T1000 (cell line): ENCODE measurements around the gene RAB9A.
"Not testable (repeated sequence)": the region's sequence is repeated elsewhere in the genome, so short reads cannot be mapped to it uniquely, and the experiment has no call there.

ENCODE experiments used
- DNase-seq: peaks from one replicate; lab custom pipeline; 2025; ENCODE audit warnings: mixed read lengths; lab: John Stamatoyannopoulos, UW

The RAB9A gene, protein sequence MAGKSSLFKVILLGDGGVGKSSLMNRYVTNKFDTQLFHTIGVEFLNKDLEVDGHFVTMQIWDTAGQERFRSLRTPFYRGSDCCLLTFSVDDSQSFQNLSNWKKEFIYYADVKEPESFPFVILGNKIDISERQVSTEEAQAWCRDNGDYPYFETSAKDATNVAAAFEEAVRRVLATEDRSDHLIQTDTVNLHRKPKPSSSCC

DNA sequence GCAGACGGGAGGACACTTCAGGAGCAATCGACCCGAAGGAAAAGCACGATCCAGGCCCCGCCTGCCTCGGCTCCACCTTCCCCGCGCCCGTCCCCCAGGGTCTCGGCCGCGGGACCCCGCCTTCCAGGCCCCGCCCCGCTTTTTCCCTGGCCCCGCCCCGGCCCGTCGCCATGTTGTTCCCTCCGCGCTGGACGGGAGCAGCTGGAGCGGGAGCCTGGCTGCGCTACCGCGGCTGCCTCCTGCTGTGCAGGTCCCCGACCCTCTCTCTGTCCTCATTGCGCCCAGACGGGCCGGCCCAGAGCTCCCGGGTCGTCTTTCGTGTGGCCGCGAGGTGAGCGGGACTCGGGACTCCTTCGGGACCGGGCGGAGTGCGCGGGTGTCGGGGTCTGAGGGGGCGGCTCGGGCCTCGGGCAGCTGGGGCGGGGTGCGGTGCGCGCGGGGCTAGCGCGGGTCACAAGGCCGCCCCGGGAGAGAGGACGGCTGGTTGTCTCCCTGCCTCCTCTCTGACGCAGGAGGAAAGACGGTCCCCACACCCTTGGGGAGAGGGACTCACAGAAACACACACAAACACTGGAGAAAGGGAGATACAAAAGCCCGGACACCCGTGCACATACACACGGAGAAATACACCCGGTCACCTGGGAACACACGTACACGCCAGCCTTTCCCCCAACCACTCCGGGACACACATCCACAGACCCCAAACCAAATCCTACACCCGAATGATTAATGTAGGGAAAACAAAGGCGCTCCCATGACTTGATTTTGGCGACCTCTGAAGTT, at the start of gene RAB9A:
RAB9A (plus strand) TSS at position 171 of the 783 bp plus-strand sequence. CDS start 19,619 bp downstream, outside the sequence.
- peak; percentile 57 for DNase-seq

DNA sequence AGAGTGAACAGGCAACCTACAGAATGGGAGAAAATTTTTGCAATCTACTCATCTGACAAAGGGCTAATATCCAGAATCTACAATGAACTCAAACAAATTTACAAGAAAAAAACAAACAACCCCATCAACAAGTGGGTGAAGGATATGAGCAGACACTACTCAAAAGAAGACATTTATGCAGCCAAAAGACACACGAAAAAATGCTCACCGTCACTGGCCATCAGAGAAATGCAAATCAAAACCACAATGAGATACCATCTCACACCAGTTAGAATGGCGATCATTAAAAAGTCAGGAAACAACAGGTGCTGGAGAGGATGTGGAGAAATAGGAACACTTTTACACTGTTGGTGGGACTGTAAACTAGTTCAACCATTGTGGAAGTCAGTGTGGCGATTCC, 47.2 kb upstream of the RAB9A start:
- DNase-seq = not testable (repeated sequence)

GRCh38 chrX:13645464-13646153, 43.3 kb upstream of the RAB9A start:
- no peak for DNase-seq

- no peak for DNase-seq
Observed at GRCh38 chrX:13646154-13646549, 42.8 kb upstream of the RAB9A start.

DNA sequence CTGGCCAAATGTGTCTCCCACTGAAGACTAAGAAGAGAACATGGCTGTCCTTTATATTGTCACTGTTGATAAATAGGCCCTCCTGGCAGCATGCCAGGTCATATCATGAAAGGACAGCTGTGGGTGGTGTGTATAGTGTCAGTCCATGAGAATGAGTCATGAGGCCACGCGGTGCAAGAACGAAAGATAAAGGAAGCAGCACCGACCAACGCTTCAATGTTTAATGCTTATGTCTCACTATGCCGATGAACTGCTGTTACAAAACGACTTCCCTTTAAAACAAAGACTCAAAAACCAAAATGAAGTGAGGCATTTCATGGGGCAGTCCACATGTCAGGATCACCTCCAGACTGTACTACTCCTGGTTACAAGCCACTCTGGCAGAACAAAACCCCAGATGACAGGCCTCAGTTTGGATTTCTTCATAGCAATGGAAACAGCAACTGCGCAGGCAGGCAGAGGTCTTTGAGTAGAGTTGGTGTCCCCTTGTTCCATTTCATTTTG, 41.2 kb upstream of the RAB9A start:
- no peak for DNase-seq

DNA sequence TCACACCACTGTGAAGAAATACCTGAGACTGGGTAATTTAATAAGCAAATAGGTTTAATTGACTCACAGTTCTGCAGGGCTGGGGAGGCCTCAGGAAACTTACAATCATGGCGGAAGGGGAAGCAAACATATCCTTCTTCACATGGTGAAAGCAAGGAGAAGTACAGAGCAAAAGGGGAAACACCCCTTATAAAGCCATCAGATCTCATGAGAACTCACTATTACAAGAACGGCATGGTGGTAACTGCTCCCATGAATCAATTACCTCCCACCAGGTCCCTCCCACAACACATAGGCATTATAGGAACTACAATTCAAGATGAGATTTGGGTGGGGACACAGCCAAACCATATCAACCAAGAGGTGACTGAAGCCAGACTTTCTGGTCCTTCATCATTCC, 40.6 kb upstream of the RAB9A start:
- DNase-seq = not testable (repeated sequence)

DNA sequence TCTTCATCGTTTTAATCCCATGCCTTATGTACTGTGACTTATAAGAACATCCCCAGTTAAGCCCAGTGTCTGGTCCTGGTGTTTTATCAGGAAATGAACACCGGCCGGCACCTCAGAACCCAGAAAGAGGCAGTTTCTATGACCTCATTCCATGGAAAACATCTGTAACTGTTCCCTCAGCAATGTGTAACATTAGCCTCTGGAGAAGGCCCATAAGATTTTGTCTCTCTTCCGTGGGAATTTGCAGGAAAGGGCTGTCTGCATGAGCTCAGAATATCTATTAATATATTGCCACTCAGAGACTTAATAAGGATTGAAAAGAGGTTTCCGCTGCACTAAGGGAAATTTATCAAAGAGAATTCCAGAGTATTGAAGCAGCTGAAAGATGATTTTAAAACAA, 39.1 kb upstream of the RAB9A start:
- DNase-seq = no peak

DNA sequence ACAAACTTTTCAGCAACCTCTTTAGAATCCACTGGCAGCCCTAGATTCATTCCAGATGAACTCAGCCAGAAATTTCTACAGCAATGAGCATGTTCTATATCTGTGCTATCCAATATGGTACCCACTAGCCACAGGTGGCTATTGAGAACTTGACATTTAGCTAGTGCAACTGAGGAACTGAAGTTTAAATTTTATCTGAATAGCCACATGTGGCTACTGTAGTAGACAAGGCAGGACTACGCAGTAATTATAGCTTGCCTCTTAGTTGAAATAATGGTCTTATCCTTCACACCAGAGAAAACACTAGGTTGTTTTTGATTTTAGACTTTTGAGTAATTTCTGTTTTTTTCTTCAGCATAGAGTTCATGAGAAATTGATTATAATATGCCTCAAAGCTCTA, 38.6 kb upstream of the RAB9A start:
- DNase-seq = no peak

DNA sequence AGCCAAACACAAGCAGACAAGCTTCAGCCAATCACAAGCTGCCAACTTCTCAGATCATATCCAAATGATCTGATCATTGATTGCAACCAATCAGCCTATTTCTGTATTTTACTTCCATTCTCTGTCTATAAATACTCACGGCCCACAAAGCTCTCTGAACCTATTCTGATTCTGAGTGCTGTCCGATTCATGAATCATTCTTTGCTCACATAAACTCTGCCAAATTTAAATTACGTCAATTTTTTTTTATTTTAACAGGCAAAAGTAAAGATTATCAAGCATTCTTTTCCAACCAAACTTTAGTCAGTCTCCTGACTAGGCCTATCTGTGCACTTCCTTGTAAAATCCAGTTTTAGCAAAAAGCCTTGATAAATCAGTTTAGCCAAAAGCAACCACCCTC, 37.8 kb upstream of the RAB9A start:
- DNase-seq = no peak

DNA sequence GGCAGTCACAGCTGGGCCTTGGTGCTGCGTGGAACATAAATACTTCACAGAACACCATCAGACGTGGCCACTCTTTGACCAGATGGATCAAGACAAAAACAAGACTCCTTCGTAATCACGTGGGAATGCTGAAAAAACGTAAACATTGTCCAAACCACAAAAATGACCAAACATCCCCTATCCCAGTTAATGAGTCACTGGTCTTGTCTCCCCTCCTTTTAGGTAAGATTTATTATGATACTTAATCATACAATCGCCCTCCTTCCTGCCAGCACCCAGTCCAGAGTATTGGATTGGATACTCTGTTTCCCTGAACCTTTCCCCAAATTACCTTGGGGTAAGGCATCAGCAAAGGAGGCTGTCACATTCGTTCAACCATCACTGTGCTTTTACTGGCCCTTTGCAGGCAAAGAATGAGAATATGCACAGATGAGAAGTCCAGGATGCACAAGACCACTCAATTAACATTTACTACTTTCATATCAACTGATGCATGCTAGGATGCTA, 36.6 kb upstream of the RAB9A start:
- DNase-seq = no peak

DNA sequence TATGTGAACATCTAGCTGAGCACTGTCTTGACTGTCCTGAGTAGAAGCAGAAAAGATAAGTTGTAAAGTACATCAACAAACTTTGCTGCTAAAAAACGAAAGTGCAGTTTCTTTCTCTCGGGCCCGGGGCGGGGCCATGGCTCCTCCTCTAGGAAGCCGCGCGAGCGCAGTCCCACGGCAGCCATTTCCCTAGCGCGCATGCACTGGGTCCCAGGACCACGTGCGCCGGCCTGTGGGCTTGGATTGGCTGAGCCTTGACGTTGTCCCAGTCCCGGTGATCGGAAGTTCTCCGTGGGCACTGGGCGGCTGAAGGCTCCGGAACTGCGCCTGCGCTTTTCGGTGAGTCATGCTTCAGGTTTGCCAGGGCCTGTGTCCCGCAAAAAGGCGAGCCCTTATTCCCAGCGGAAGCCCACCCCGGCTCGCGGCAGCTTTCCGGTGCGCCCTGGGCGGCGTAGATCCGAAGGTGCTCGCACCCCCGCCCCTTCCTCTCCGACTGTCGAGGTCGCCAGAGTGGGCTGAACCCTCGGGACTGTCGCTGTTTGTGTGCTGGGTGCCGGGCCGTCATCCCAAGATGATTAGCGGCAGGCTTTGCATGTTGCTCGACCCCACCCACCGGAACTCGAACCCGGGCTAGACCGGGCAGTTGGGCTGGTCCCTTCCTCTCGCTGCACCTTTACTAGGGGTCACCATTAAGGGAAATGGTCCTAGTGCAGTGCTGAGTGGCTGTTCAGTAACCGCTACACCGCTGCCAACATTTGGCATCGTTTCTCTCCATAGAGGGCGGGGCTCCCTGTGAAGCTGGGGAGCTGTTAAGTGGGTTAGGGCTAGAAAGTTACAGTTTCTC, 35.9 kb upstream of the RAB9A start, which contains the start of gene TCEANC:
TCEANC (plus strand) TSS at position 292 of the 844 bp plus-strand sequence. CDS start 9,368 bp downstream, outside the sequence.
- peak; percentile 87 for DNase-seq

- no peak for DNase-seq
Observed at GRCh38 chrX:13654116-13654515, 34.8 kb upstream of the RAB9A start.

- no peak for DNase-seq
Observed at GRCh38 chrX:13655674-13656073, 33.3 kb upstream of the RAB9A start.

DNA sequence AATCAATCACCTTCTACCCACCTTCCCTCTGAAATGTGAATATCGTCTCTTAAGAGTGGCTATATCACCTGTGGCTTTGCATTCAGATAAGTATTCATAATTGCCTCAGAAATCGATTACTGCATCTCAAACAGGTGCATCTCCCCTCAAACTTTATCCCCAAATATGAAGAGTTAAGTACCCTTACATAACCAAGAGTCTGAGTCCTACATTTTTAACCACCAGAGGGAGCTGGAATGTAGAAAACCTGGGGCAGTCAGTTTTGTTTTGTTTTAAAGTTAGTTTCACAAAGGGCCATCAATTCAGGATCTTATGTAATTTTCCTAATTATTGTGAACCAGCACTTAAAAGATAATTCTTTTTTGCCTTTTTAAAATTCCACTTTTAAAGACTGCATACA, 30.3 kb upstream of the RAB9A start:
- no peak for DNase-seq

- no peak for DNase-seq
Observed at GRCh38 chrX:13659063-13659462, 29.9 kb upstream of the RAB9A start.

GRCh38 chrX:13661735-13662288, 27.1 kb upstream of the RAB9A start:
- DNase-seq = no peak

DNA sequence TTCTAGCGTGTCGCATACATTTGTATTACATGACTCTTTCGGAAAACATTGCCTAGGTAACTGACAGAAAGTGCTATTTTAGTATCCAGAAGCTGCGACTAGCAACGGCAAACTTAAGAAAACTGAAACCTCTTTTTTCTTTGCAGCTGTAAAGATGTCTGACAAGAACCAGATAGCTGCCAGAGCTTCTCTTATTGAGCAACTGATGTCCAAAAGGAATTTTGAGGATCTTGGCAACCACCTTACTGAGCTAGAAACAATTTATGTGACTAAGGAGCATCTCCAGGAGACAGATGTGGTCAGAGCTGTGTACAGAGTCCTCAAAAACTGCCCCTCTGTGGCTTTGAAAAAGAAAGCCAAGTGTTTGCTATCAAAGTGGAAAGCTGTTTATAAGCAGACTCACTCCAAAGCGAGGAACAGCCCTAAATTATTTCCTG, 26.6 kb upstream of the RAB9A start:
- DNase-seq = no peak

DNA sequence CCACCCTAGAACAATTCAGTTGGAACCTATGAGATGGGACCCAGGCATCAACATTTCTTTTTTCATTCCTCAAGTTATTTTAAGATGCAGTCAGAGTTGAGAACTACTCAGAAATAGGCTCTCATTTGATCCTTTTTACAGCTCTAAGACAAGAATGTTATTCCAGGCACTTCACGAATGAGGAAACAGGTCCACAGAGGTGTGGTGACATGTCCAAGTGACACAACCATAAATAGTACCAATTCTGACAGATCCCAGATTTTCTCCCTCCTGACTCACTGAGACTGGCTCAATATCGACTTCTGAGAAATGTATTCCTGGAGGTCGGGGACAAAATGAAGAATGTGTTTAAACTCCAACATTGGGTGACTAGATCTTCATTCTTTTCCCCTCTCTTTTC, 24.9 kb upstream of the RAB9A start:
- DNase-seq = no peak

GRCh38 chrX:13666836-13667235, 22.1 kb upstream of the RAB9A start:
- no peak for DNase-seq

DNA sequence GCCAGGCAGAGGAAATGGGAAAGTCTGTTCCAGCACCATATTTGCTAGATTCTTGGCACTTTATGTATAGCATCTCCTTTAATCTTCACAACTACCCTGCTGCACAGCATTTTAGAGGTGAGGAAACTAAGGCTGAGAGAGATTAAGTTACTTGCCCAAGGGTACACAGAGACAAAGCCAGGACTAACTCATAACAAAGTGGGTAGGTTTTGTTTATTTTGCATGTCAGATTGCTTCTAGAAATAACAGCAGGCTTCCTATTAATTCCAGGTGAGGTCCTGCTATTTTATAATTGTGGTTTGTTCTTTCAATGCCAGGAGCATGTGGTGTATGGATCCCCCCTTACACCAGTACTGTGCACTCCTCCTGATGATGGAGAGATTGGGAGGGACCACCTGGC, 21.0 kb upstream of the RAB9A start:
- DNase-seq = no peak

GRCh38 chrX:13669246-13669737, 19.6 kb upstream of the RAB9A start:
- DNase-seq = no peak
